B cell (primary cell): ENCODE data around the gene ELMO3. TPM values are rescaled to one million over a fixed set of nuclear protein-coding genes. Genes with fewer than 3 reads are reported as not detected.

Source experiments
- ATAC-seq: fragments of 200-7000 bp; cut with Tn5 transposase; one replicate; pipeline ENCODE4 v1.10.0; 2021; ENCODE audit warnings: low read depth, mild to moderate bottlenecking, moderate number of reproducible peaks, moderate library complexity
- CTCF ChIA-PET: fragments of 350-600 bp; sonication (Branson Sonifier 250); formaldehyde crosslinking; loops from one replicate; lab custom pipeline; 2021; ENCODE audit warnings: antibody characterized with exemption, inconsistent platforms; lab: Charles Lee
- POLR2A ChIA-PET: fragments of 350-600 bp; sonication (Branson Sonifier 250); formaldehyde crosslinking; loops from one replicate; lab custom pipeline; 2021; ENCODE audit warnings: antibody characterized with exemption; lab: Charles Lee
- DNase-seq: peaks from one replicate; pipeline ENCODE4 v3.0.0; 2013
- H2AFZ ChIP-seq: 2 replicates; pipeline ENCODE4 v1.6.1; 2012; ENCODE audit warnings: mild to moderate bottlenecking, low read depth, low read length; ENCODE audit not compliant: insufficient read depth, poor library complexity, severe bottlenecking
- H3K27ac ChIP-seq, 2 donors: 1 replicate in 1 of 2; 2 replicates in 1 of 2; pipeline ENCODE4 v1.5.1; 2012 to 2013; ENCODE audit warnings: low read length in 2 of 2, mild to moderate bottlenecking in 2 of 2, moderate library complexity in 1 of 2
- H3K27me3 ChIP-seq, 4 experiments: fragments of 200-600 bp in 1 of 4; sonication (generic) in 1 of 4; replicated peaks in 1 of 4; 1 replicate in 2 of 4; 2 replicates in 2 of 4; pipeline versions ENCODE4 v1.6.1 to v1.7.0; 2013 to 2016; ENCODE audit warnings: low read length in 3 of 4, mild to moderate bottlenecking in 2 of 4, mixed read lengths in 1 of 4, moderate library complexity in 1 of 4; ENCODE audit not compliant: insufficient read depth in 4 of 4, control insufficient read depth in 3 of 4; ENCODE audit errors: control extremely low read depth in 1 of 4
- H3K36me3 ChIP-seq, 2 experiments: replicated peaks in 1 of 2; 1 replicate in 1 of 2; 2 replicates in 1 of 2; pipeline versions ENCODE4 v1.6.1 to v1.7.1; 2013; ENCODE audit warnings: low read length in 1 of 2; ENCODE audit not compliant: insufficient read depth in 2 of 2, control insufficient read depth in 1 of 2; ENCODE audit errors: control extremely low read depth in 1 of 2, extremely low read depth in 1 of 2
- H3K4me1 ChIP-seq, 2 donors: fragments of 200-600 bp in 1 of 2; sonication (generic) in 1 of 2; 1 replicate in 1 of 2; 2 replicates in 1 of 2; pipeline versions ENCODE4 v1.5.1 to v1.6.1; 2013 to 2017; ENCODE audit warnings: low read length in 2 of 2; ENCODE audit not compliant: control insufficient read depth in 2 of 2, insufficient read depth in 2 of 2
- H3K4me2 ChIP-seq: replicated peaks from 2 replicates; pipeline ENCODE3; 2012; ENCODE audit warnings: mild to moderate bottlenecking, low read depth, low read length; ENCODE audit not compliant: poor library complexity, severe bottlenecking
- H3K4me3 ChIP-seq, 5 experiments: fragments of 200-600 bp in 1 of 5; sonication (generic) in 1 of 5; 1 replicate in 3 of 5; 2 replicates in 2 of 5; pipeline versions ENCODE4 v1.5.1 to v1.7.0; 2011 to 2016; ENCODE audit warnings: low read length in 4 of 5, mild to moderate bottlenecking in 4 of 5, low read depth in 2 of 5, control low read depth in 1 of 5, moderate library complexity in 1 of 5; ENCODE audit not compliant: insufficient read depth in 1 of 5; ENCODE audit errors: control extremely low read depth in 1 of 5, extremely low read depth in 1 of 5
- H3K79me2 ChIP-seq: fragments of 200-600 bp; sonication (generic); one replicate; pipeline ENCODE4 v1.6.0; 2016; ENCODE audit warnings: low read length; ENCODE audit not compliant: control insufficient read depth, insufficient read depth
- H3K9ac ChIP-seq: fragments of 200-600 bp; sonication (generic); 2 replicates; pipeline ENCODE4 v1.6.1; 2017; ENCODE audit warnings: mild to moderate bottlenecking, low read length, moderate library complexity
- H3K9me3 ChIP-seq, 3 donors: one replicate each; pipeline versions ENCODE4 v1.6.1 to v1.7.1; 2013; ENCODE audit warnings: low read length in 2 of 3; ENCODE audit not compliant: control insufficient read depth in 2 of 3, insufficient read depth in 1 of 3; ENCODE audit errors: control extremely low read depth in 1 of 3
- H4K20me1 ChIP-seq: 2 replicates; pipeline ENCODE4 v1.6.0; 2012; ENCODE audit warnings: mild to moderate bottlenecking, low read length; ENCODE audit not compliant: insufficient read depth, control insufficient read depth, poor library complexity, severe bottlenecking
- H3K27ac Mint-ChIP-seq: one replicate; pipeline ENCODE4 v1.8.0; 2021; ENCODE audit warnings: mixed read lengths
- H3K27me3 Mint-ChIP-seq: one replicate; pipeline ENCODE4 v1.8.0; 2021; ENCODE audit warnings: mixed read lengths
- H3K4me1 Mint-ChIP-seq: one replicate; pipeline ENCODE4 v1.8.0; 2021; ENCODE audit warnings: mixed read lengths
- H3K4me3 Mint-ChIP-seq: one replicate; pipeline ENCODE4 v1.8.0; 2021; ENCODE audit warnings: mixed read lengths
- H3K9me3 Mint-ChIP-seq: one replicate; pipeline ENCODE4 v1.8.0; 2022; ENCODE audit warnings: mixed read lengths; ENCODE audit not compliant: insufficient read depth
- EZH2 ChIP-seq: IDR thresholded peaks from 2 replicates; pipeline ENCODE4 v1.6.1; 2012; ENCODE audit warnings: borderline replicate concordance, low read depth, mild to moderate bottlenecking, moderate library complexity, low read length; ENCODE audit not compliant: insufficient read depth, poor library complexity, severe bottlenecking
- WGBS: methylation state at CpG from one replicate; pipeline ENCODE4 v1.1.5; 2013; ENCODE audit warnings: missing lambda C conversion rate; ENCODE audit not compliant: insufficient coverage; 5-methylcytosine and 5-hydroxymethylcytosine counted together
- intact Hi-C: fragments of 100-400 bp; cut with micrococcal nuclease; formaldehyde crosslinking; loops from one replicate; pipeline ENCODE4 v1.10.0; 2022
- polyA plus RNA-seq: library from polyadenylated mRNA; depleted of rRNA; stranded (reverse); fragments of >200 nt; gene quantifications from 2 replicates; pipeline ENCODE4 v1.2.3, GENCODE V29; 2012
- total RNA-seq, 2 donors: library from RNA; stranded (reverse); fragments of 120-200 nt in 1 of 2; gene quantifications; 1 replicate in 1 of 2; 2 replicates in 1 of 2; pipeline versions ENCODE4 v1.2.3 to v1.2.4, GENCODE V29; 2013 to 2022
- TF ChIP-seq, protein P1 (sequence below): fragments of 200-600 bp; IDR thresholded peaks from one replicate; pipeline ENCODE4 v1.8.0; 2022; ENCODE audit warnings: antibody characterized with exemption, mild to moderate bottlenecking

The ELMO3 gene
- total and polyA plus RNA-seq, 2 donors (not counting 1 experiment from before 2014, with no cell fraction given), result 9.1 to 9.6 TPM

DNA sequence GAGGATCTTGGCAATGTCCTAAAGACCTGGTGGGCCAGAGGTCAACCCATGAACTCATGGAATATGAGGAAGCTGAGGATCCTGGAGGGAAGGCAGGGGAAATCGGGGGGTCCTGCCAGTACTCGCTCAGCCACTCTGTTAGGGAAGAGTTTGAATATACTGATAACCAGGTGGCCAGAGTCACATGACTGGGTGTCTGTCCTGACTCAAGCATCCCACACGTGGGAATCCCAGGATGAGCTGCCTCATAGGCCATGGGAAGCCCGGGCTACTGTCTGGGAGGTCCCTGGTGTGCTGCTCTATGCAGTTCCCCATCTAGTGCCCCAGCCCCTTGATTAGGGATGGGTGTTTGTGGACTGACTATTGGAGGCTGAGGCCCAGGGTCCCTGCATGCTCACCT, 10.6 kb upstream of the ELMO3 start:
- H3K79me2 ChIP-seq, result peaks cover 21% of the 10 kb centered on the region
- no peaks in the 10 kb centered on the region for H3K36me3 ChIP-seq
- H3K4me3 Mint-ChIP-seq, result no peak overlapping the region
- ATAC-seq (no peak), DNase-seq (no peak)
- 71% methylated on average over 3 of the region's 4 CpGs for WGBS
- H2AFZ ChIP-seq, result no peak overlapping the region
- peaks cover 28% of the 10 kb centered on the region for H3K4me1 Mint-ChIP-seq
- H3K4me1 ChIP-seq, result peaks cover 32 to 34% of the 10 kb centered on the region in 2 donors
- H3K4me3 ChIP-seq, result no peak overlapping the region
- H3K27me3 ChIP-seq, result peaks cover 0 to 28% (median 6%) of the 10 kb centered on the region in 4 experiments
- ChIA-PET POLR2A (no interaction called here), CTCF (no interaction called here)
- H3K4me2 ChIP-seq, result no peak overlapping the region
- intact Hi-C loops, result no loop called here
- no peak overlapping the region for H3K9ac ChIP-seq
- no peak for TF ChIP-seq EZH2
- TF ChIP-seq, protein P1, sequence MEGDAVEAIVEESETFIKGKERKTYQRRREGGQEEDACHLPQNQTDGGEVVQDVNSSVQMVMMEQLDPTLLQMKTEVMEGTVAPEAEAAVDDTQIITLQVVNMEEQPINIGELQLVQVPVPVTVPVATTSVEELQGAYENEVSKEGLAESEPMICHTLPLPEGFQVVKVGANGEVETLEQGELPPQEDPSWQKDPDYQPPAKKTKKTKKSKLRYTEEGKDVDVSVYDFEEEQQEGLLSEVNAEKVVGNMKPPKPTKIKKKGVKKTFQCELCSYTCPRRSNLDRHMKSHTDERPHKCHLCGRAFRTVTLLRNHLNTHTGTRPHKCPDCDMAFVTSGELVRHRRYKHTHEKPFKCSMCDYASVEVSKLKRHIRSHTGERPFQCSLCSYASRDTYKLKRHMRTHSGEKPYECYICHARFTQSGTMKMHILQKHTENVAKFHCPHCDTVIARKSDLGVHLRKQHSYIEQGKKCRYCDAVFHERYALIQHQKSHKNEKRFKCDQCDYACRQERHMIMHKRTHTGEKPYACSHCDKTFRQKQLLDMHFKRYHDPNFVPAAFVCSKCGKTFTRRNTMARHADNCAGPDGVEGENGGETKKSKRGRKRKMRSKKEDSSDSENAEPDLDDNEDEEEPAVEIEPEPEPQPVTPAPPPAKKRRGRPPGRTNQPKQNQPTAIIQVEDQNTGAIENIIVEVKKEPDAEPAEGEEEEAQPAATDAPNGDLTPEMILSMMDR, result no peak
- peaks cover 13% of the 10 kb centered on the region for H4K20me1 ChIP-seq
- H3K9me3 ChIP-seq, result peaks cover 0 to 8% (median 0%) of the 10 kb centered on the region in 3 donors
- H3K9me3 Mint-ChIP-seq, result no peaks in the 10 kb centered on the region
- H3K27me3 Mint-ChIP-seq, result peaks cover 11% of the 10 kb centered on the region
- no peak overlapping the region for H3K27ac ChIP-seq
- H3K27ac Mint-ChIP-seq, result no peak overlapping the region

DNA sequence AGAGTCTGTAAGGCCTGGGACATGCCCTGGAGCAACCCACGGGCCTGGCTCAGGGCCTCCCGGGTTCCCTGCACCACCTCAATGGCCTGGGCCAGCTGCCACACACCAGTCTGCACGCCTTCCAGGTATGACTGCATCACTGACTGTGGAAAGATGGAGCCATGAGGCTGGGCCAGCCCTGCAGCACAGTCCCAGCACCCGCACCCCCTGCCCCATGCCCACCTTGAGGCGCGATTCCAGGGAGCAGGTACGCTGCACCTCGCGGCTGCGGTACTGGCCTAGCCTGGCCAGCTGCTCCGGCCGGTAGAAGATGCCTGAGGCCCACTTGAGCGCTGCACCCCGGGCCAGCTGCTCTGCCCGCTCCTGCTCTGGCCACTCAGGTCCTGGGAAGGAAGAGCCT, 10.1 kb upstream of the ELMO3 start:
- DNase-seq (no peak), ATAC-seq (no peak)
- H3K27me3 Mint-ChIP-seq, result peaks cover 11% of the 10 kb centered on the region
- Histone ChIP-seq H2AFZ (no peak overlapping the region), H3K4me1 (peaks cover 36 to 38% of the 10 kb centered on the region in 2 donors), H3K79me2 (peaks cover 26% of the 10 kb centered on the region), H3K27me3 (peaks cover 0 to 28% (median 6%) of the 10 kb centered on the region in 4 experiments), H3K4me2 (no peak overlapping the region), H3K27ac (no peak overlapping the region), H3K4me3 (no peak overlapping the region), H3K36me3 (peaks cover 0 to 1% of the 10 kb centered on the region in 2 experiments), H3K9me3 (peaks cover 0 to 8% (median 0%) of the 10 kb centered on the region in 3 donors), H4K20me1 (peaks cover 18% of the 10 kb centered on the region), H3K9ac (no peak overlapping the region)
- WGBS, result 92% methylated on average over 15 of the region's 15 CpGs
- peaks cover 33% of the 10 kb centered on the region for H3K4me1 Mint-ChIP-seq
- H3K9me3 Mint-ChIP-seq, result no peaks in the 10 kb centered on the region
- CTCF ChIA-PET, result no interaction called here
- no peak for TF ChIP-seq EZH2
- TF ChIP-seq, protein P1, result no peak
- intact Hi-C loops, result no loop called here
- POLR2A ChIA-PET, result no interaction called here
- H3K27ac Mint-ChIP-seq, result no peak overlapping the region
- H3K4me3 Mint-ChIP-seq, result no peak overlapping the region
